Renal pelvis (tissue), 4 donors: Measurements from ENCODE around the gene PTGDR2. TPM values are rescaled to one million over a fixed set of nuclear protein-coding genes. Genes with fewer than 3 reads are reported as not detected.
"Not testable (repeated sequence)": the region's sequence is repeated elsewhere in the genome, so short reads cannot be mapped to it uniquely, and the experiment has no call there.

Source experiments
- DNase-seq: peaks from one replicate; pipeline ENCODE4 v3.0.0-alpha.2; 2013
- polyA plus RNA-seq, 3 donors: library from polyadenylated mRNA; unstranded; fragments of 120-200 nt; gene quantifications; one replicate each; pipeline ENCODE4 v1.2.1, GENCODE V29; 2013; ENCODE audit not compliant: insufficient read length in 3 of 3

Gene PTGDR2
- polyA plus RNA-seq, 3 donors: 0.16 to 0.34 (median 0.24) TPM

GRCh38 chr11:60842668-60843600, 12.8 kb downstream of the PTGDR2 start:
- no peak for DNase-seq

DNA sequence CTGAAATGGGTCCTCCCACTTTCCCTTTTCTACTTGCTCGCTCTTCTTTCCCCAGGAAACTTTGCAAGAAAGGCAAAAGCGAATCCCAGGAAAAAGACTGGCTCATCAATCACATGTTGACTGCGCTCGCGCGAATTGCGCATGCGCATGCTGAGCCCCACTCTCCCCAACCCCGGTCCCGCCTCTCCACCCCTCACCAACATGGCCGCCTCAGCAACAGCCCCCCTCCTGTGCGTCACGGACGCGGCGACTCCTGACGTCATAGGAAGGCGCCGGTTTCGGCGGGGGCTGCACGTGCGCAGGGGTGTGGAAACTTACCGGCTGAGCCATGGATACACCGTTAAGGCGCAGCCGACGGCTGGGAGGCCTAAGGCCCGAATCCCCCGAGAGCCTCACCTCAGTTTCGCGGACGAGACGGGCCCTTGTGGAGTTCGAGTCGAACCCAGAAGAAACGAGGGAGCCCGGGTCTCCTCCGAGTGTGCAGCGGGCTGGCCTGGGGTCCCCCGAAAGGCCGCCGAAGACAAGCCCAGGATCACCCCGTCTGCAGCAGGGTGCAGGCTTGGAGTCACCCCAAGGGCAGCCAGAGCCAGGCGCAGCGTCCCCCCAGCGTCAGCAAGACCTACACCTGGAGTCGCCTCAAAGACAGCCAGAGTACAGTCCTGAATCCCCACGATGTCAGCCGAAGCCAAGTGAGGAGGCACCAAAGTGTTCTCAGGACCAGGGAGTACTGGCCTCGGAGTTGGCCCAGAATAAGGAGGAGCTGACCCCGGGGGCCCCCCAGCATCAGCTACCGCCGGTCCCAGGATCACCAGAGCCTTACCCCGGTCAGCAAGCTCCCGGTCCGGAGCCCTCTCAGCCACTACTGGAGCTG, 13.7 kb downstream of the PTGDR2 start, which contains the start of gene CCDC86:
Gene CCDC86 (plus strand): TSS at position 317 of the 871 bp plus-strand sequence. CDS start 12 bp downstream, at position 329.
- DNase-seq: peak; percentile 96

DNA sequence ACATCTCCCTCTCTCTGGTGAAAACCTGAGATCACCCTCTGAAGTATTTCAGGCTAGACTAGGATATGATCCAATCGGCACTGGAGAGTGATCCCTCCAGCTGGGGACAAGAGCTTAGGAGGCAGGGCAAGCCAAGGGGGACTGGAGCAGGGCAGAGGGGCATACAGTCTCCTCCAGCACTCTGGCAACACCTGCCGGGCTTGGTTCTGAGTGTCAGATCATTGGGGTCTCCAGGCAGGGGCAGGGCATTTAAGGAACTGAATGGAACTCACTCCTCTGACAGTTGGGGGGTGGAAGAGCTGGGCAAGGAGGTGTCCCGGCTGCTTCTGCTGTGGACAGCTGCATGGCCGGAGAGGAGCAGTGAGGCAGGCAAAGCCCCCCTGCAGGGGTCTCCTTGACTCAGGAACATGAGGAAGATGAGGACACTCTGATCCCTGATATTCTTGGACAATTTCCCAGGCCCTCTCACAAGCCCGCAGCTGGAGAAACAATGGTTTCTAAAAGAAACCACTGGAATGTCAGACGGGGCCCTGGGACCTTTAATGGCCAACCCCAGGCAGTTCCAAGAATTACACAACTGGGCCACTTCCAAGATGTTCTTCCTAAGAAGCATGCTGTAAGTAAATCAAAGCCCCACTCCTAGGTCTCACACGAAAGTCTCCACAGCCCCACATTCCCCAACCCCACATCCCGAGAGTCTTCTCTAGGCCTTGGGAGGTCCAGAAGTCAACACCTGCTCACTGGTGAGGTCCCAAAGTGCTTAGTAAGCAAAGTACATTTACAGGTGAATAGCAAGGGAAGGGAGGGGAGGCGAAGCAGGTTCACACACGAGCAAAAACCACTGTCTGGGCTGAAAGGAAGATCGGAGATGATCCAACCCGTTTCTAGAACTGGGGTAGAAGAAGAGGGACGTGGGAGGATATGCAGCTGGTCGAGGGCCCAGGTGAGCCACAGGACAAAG, 15.0 kb downstream of the PTGDR2 start:
- peak; percentile 69 for DNase-seq

GRCh38 chr11:60838132-60838531, 17.6 kb downstream of the PTGDR2 start:
- no peak for DNase-seq

GRCh38 chr11:60836866-60837515, 18.8 kb downstream of the PTGDR2 start:
- DNase-seq: no peak

DNA sequence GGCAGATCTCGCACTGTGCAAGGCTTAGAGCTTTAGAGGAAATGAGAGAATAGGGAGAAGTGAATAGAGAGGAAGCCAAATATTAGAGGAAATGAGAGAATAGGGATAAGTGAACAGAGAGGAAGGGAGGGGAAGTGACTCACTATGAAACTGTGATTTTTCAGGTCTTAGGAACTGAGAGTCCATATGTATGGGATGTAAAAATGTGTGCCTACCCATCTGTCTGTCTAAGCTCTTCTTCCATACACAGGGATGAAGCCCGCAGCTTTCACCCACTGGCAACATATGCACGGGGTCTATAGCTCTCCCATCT, 20.3 kb downstream of the PTGDR2 start:
- no peak for DNase-seq

DNA sequence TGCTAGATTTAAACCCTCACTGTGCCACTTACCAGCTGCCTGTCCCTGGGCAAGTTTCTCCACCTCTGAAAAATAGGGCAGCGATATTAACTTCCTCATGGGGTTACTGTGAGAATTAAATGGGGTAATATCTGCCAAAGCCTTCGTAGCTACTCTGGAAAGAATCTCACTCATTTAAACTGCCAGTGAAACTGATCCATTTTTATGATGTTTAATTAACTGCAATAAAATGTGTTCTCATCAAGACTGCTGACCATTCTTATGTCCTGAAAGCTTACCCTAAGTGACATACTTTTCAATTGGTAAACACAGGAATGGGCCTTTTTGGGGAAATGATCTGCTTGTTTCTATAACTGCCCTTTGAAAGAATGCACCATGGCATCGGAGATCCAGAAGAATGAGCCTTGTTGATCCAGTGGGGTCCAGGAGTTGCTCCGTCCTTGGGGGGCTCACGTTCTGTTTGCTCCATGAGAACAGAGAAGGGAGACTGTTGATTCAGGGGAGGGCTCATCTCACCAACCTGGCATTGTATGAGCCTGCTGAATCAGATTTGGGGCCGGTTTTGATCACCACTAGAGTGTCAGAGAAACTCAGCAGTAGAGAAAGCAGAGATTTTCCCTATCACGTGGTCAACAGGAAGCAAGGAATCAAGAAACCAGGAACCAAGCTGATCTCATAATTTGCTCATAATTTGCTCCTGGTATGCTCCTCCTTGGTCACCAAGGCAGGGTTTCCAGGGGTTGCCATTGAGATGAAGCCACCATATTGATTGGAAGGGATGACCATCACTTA, 20.8 kb downstream of the PTGDR2 start:
- no peak for DNase-seq

DNA sequence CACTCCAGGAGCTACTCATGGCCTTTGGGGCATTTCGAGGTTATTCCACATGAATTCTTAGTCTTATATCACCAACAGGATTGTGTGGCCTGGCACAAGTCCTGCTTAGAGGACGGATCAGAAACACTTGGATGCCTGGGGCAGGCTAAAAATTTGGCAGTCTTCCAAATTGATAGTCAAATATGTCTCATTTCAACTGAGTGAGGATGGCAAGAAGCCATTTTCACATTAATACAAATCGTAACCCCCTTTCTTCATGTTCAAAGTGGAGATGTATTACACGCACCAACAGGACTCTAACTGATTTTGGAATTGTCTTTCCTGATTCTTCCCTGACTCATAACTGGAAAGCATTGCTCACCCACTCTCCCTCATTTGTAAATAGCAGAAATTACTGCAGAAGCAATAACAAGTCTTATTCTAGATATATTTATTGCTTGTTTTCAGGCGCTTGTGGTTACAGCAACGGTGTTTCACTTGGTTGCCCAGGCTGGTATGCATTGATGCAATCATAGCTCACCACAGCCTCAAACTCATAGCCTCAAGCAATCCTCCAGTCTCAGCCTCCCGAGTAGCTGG, 24.2 kb downstream of the PTGDR2 start:
- no peak for DNase-seq

DNA sequence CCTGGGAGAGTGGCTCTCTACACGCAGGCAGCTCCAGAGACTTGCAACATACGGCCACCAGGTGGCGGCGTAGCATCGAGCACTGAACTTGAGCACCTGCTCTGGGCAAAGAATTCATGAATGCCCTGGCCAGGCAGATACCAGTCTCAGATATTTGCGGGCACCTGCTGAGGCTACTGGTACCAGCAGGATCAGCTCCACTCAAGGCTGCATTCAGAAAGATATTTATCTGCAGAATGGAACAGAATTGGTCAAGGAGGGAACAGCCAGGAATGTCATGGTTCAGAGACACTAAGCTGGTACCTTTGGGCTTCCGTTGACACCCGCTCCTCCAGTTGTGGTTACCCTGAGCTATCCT, 24.6 kb downstream of the PTGDR2 start:
- peak; percentile 71 for DNase-seq

DNA sequence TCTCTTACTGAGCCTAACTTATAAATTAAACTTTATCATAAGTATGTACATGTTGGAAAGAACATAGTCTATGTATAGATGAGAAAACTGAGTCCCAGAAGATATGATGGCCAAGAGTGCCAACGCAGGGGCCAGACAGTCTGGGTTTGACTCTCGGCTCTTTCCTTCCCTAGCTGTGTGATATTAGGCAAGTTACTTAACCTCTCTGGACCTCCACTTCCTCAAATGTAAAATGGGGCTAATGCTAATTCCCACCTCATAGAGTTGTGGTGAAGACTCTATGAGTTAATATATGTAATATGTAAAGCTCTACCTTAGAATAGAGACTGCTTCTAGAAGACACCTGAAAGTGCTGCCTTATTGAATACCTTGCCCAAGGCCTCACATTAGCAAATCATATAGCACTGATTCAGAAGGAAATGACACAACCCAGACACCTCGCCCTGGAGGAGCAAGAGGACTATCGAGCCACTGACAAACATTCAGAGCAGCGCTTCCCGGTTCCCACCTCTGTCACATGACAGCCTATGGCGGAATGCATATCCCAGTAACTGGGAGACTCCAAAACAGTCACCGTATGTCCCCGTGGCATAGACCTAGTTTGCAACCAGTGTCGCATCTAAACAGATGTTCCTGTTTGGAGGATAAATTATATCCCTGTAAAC, 25.1 kb downstream of the PTGDR2 start:
- DNase-seq: no peak

- DNase-seq: no peak
Observed at GRCh38 chr11:60825790-60826189, 30.0 kb downstream of the PTGDR2 start.

DNA sequence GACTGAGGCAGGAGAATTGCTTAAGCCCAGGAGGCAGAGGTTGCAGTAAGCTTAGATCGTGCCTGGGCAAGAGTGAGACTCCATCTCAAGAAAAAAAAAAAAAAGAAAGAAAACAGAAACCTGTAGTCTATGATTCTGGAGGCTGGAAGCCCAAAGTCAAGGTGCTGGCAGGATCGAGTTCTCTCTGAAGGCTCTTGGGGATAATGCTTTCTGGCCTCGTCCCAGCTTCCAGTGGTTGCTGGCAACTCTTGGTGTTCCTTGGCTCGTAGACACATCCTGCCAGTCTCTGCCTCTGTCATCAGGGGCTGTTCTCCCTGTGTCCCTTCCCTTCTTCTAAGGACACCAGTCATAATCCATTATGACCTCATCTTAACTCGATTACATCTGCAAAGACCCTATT, 30.6 kb downstream of the PTGDR2 start:
- DNase-seq: no peak

DNA sequence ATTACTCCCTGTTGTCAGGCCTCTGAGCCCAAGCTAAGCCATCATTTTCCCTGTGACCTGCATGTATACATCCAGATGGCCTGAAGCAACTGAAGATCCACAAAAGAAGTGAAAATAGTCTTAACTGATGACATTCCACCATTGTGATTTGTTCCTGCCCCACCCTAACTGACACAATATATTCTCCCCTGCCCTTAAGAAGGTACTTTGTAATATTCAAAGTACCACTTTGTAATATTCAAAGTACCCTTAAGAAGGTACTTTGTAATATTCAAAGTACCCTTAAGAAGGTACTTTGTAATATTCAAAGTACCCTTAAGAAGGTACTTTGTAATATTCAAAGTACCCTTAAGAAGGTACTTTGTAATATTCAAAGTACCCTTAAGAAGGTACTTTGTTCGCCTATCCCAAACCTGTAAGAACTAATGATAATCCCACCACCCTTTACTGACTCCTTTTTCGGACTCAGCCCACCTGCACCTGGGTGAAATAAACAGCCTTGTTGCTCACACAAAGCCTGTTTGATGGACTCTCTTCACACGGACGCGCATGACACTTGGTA, 31.9 kb downstream of the PTGDR2 start:
- not testable (repeated sequence) for DNase-seq

DNA sequence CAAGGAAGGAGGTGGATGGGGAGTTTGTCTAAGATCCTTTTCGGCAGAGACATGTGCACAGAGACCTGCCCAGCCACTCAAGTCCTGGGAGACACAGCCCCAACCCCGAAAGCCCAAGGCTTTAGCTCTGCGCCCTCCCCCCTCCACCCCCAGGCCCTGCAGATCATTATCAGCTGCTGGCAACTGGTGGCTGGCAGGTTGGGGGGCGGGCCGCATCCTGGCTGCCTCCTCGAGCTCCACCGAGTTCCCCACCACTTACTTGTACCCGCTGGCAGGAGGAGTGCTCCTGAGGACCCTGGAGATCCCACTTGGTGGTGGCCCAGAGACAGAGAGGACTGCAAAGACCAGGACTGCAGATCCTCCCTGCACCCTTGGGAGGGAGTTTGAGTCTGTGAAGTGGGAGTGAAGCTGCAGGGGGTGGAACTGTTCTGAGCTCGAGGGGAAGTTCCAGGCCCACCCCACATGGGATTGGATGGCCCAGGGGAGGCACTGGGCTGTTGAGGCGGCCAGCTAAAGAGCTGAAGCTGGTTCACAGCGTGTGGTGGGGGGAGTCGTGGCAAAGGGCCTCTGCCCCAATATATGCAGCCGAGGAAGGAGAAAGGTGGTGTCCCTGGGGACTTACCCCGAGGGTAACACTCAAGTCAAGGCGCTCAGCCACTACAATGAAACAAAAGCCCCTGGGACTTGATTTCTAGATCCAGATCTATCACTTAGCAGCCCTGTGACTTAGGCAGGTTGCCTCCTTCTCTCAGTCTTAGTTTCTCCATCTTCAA, 33.7 kb downstream of the PTGDR2 start:
- no peak for DNase-seq

DNA sequence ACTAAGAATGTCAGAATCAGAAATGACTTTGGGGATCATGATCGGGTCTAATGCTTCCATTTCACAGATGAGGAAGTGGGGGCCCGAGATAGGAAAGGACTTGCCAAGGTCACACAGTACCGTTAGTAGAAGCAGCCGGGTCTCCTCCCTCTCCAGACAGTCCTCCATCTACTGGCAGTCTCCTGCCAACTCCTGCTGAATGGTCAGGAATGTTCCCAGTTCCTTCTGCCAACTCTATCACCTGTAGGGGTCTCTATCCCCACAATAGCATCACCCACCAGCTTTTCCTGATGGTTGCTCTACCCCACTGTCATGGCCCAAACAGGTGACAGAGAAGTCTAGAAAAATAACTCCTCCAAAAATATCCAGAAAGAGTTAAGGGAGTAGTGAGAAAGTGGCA, 37.7 kb downstream of the PTGDR2 start:
- no peak for DNase-seq

DNA sequence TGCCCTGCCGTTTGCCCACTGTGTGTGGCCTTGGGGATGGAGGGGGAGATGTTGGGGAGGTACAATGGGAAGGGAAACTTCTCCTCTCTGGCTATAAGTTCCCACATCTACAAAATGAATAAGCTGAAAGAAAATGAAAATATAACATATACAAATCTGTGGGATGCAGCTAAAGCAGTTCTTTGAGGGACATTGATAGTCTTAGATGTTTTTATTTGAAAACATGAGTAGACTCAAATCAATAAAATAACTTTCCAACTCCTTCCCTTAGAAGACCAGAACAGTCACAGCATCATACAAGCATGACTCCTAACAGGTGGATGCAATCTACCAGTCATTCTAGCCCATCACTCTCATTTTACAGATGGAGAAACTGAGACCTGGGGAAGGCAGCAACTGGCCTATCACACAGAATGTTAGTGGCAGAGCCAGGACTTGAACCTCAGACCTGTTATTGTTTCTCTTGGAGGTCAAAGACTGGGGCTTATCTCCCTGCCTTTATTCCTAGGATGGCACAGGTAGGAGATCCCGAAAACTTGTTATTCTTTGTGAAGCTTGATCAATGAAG, 39.1 kb downstream of the PTGDR2 start:
- no peak for DNase-seq

- DNase-seq: no peak
Observed at GRCh38 chr11:60814112-60814511, 41.6 kb downstream of the PTGDR2 start.

DNA sequence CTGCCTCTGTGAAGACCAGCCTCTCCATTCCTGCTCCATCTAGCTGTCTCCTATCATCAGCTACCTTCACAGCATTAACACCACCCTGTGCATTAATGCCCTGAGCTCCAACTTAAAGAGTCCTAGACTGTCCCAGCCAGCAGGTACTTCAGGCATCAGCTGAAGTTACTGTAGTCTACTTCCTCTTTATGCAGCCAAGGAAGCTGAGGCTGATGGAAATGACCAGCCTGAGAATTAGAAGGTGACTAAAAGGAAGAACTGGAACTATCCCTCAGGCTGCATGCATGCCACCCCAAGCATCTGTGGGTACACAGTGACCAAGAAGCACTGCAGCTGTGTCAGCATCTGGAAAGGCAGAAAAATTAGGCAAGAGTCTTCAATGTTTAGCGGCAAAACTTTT, 42.4 kb downstream of the PTGDR2 start:
- no peak for DNase-seq
